Measurements from ENCODE around the gene CD55.

Gene CD55

GRCh38 chr1:207306023-207306422 is 15.5 kb upstream of the CD55 start:
- H3K27me3 ChIP-seq: no peaks in the 10 kb centered on the region
- H3K4me1 ChIP-seq: no peaks in the 10 kb centered on the region
- H3K9me3 ChIP-seq: no peaks in the 10 kb centered on the region
- H3K36me3 ChIP-seq: no peaks in the 10 kb centered on the region
- no peak for DNase-seq
- intact Hi-C loops (cut with DNase I; ENCODE audit: low total_unique reads): no loop called here
- no peak overlapping the region for H3K4me3 ChIP-seq
- no peak overlapping the region for H3K27ac ChIP-seq
- no peak for TF ChIP-seq CTCF (IDR thresholded peaks at IDR 0.05)

- no peak overlapping the region for H3K4me3 ChIP-seq
- no peak overlapping the region for H3K27ac ChIP-seq
- DNase-seq: no peak
- no peaks in the 10 kb centered on the region for H3K9me3 ChIP-seq
- intact Hi-C loops (cut with DNase I; ENCODE audit: low total_unique reads): no loop called here
- no peak for TF ChIP-seq CTCF (IDR thresholded peaks at IDR 0.05)
- H3K4me1 ChIP-seq: no peaks in the 10 kb centered on the region
- H3K36me3 ChIP-seq: no peaks in the 10 kb centered on the region
- H3K27me3 ChIP-seq: no peaks in the 10 kb centered on the region
These were observed 14.9 kb upstream of the CD55 start for GRCh38 chr1:207306603-207307002.

GRCh38 chr1:207308451-207309190 is 12.9 kb upstream of the CD55 start:
- Histone ChIP-seq H3K27ac (no peak overlapping the region), H3K27me3 (no peaks in the 10 kb centered on the region), H3K36me3 (no peaks in the 10 kb centered on the region), H3K4me3 (no peak overlapping the region), H3K9me3 (no peaks in the 10 kb centered on the region), H3K4me1 (no peaks in the 10 kb centered on the region)
- intact Hi-C loops (cut with DNase I; ENCODE audit: low total_unique reads): no loop called here
- no peak for TF ChIP-seq CTCF (IDR thresholded peaks at IDR 0.05)
- DNase-seq: no peak

GRCh38 chr1:207309745-207310273 is 11.7 kb upstream of the CD55 start:
- Histone ChIP-seq H3K27ac (no peak overlapping the region), H3K27me3 (no peaks in the 10 kb centered on the region), H3K4me3 (no peak overlapping the region), H3K4me1 (no peaks in the 10 kb centered on the region), H3K36me3 (no peaks in the 10 kb centered on the region), H3K9me3 (no peaks in the 10 kb centered on the region)
- no peak for DNase-seq
- no peak for TF ChIP-seq CTCF (IDR thresholded peaks at IDR 0.05)
- intact Hi-C loops (cut with DNase I; ENCODE audit: low total_unique reads): no loop called here

GRCh38 chr1:207311888-207312603 is 9.4 kb upstream of the CD55 start:
- no peak for TF ChIP-seq CTCF (IDR thresholded peaks at IDR 0.05)
- H3K27ac ChIP-seq: no peak overlapping the region
- H3K4me1 ChIP-seq: peaks cover 0 to 14% (median 0%) of the 10 kb centered on the region in 4 donors
- no peaks in the 10 kb centered on the region for H3K27me3 ChIP-seq
- no peak for DNase-seq
- intact Hi-C loops (cut with DNase I; ENCODE audit: low total_unique reads): no loop called here
- H3K4me3 ChIP-seq: no peak overlapping the region
- no peaks in the 10 kb centered on the region for H3K9me3 ChIP-seq
- no peaks in the 10 kb centered on the region for H3K36me3 ChIP-seq

Measured in tibial artery (tissue), 4 donors.